Camera-type eye (tissue), 1 donor: ENCODE data around the gene EIF4A3. TPM values are rescaled to one million over a fixed set of nuclear protein-coding genes. Genes with fewer than 3 reads are reported as not detected.

Source experiments
- total RNA-seq: library from RNA; depleted of rRNA; stranded (reverse); fragments of >200 nt; gene quantifications from one replicate; pipeline ENCODE4 v1.2.3, GENCODE V29; 2014

Gene EIF4A3
- 77.1 TPM for total RNA-seq

DNA sequence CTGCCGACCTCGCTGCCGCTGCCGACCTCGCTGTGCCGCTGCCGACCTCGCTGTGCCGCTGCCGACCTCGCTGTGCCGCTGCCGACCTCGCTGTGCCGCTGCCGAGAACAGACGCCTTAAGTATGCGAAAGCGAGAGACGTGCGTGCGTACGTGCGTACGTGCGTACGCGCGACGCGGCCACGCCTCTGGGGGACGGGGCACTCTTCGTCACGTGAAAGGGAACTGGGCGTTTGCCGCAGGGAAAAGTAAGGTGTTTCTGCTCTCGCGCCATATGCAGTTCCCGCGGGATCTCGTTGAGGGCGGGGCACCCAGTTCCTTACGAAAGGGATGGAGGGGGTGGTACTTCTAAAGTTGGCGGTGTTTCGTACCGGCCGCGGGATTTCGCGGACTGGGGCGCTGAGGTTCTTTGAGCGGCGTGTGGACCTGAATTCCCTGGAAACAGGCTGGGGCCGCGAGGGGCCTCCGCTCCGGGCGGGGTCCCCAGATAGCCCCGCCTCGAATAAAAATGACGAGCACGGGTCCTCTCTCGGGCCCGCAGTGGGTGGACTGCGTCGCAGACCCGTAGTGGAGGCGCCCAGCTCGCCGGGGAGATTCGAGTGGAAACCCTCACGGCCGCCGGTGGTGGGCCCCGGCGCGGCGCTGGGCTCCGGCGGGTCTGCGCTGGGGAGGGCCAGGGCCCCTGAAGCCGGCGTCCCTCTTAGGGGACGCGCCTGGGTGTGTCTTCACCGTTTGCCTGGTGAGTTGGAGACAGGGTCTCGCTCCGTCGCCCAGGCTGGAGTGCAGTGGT lies at the start of gene EIF4A3:
TSS of gene EIF4A3 (minus strand) at position 94 of the 788 bp plus-strand sequence. CDS start 167 bp downstream, outside the sequence.

GRCh38 chr17:80169784-80170500 lies 23.0 kb upstream of the EIF4A3 start, which contains the start of gene CARD14:
Gene CARD14 (plus strand): TSS chr17:80170030. CDS start chr17:80181439, 11,409 bp downstream.

DNA sequence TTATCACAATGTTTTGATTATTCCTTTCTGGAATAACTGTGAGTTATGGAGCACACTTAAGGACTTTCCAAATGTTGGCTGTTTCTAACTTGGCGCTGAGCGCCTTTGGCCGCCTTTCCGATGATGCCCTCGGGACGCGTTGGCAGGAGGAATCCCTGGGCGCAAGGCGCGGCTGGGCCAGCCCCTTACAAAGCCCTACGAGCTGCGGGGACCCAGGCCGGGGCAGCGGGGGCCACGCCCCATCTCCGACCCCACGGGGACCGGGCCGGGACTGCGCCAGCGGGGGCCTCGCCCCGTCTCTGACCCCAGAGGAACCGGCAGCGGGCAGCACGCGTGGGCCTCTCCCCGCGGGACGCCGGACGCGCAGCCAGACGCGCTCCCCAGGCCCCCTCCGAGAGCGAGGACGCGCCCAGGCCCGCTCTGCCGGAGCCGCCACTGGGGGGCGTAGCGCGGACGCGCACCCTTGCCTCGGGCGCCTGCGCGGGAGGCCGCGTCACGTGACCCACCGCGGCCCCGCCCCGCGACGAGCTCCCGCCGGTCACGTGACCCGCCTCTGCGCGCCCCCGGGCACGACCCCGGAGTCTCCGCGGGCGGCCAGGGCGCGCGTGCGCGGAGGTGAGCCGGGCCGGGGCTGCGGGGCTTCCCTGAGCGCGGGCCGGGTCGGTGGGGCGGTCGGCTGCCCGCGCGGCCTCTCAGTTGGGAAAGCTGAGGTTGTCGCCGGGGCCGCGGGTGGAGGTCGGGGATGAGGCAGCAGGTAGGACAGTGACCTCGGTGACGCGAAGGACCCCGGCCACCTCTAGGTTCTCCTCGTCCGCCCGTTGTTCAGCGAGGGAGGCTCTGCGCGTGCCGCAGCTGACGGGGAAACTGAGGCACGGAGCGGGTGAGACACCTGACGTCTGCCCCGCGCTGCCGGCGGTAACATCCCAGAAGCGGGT lies 45.6 kb downstream of the EIF4A3 start, which contains the start of gene GAA:
TSS of gene GAA (plus strand) at position 571 of the 935 bp plus-strand sequence. CDS start 3,006 bp downstream, outside the sequence.

Other genes with a start within 250 kb of the EIF4A3 start
- gene TBC1D16, start 111.3 kb downstream of the EIF4A3 start, total RNA-seq = 39.0 TPM
- 11.0 TPM for gene CCDC40, start 110.5 kb downstream of the EIF4A3 start, total RNA-seq
- 43.2 TPM for gene GAA, start 45.5 kb downstream of the EIF4A3 start, total RNA-seq
- gene CARD14, start 22.9 kb upstream of the EIF4A3 start, total RNA-seq = 4.8 TPM
- 20.3 TPM for gene SGSH, start 73.2 kb upstream of the EIF4A3 start, total RNA-seq
- gene SLC26A11, start 73.3 kb upstream of the EIF4A3 start, total RNA-seq = 26.8 TPM
- gene RNF213, start 113.7 kb upstream of the EIF4A3 start, total RNA-seq = 72.9 TPM